ENCODE data around the gene FAM131A.
A peak's percentile ranks its signal among the peaks of the same experiment; 100 is the strongest.

Gene FAM131A

DNA sequence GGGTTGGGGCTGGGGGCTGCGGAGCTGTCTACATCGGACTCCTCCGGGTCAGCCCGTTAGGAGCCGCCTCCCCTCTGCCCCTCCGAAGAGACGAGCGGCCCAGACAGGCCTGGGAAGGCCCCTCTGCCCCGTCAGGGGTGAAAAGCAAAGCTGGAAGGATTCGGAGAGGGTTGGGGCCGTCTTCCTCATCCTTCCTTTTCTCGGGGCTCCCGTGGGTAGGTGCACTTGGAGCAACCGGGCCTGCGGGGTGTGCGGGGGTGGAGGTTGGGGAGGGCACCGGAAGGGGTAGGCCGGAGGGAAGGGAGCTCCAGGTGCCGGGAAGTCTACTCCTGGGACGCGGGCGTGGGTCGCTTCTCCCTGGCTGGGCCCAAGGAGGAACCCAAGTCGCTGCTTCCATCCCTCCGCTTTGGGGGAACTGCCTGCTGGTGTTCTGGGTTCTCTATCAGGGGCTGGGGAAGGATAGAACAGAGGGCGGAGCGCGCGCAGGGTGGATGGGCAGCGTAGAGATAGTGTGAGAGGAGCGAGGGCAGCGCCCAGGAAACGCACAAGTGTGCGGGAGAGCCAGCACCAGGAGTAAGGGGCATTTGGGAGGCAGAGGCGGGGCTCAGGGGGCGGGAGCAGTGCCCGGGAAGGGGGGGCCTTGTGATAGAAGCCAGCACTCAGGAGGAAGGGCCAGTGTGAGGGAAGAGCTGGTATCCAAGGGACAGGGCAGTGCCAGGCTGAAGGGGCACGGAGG is 24.7 kb downstream of the FAM131A start:
- DNase-seq (ENCODE audit: insufficient read length, low spot score) (peak; percentile 67), FAIRE-seq (no peak)
- peak; percentile 26; the same call in 1 of the 2 replicates for TF ChIP-seq POLR2A (IDR thresholded peaks at IDR 0.05; ENCODE audit: low read depth, low read length)

DNA sequence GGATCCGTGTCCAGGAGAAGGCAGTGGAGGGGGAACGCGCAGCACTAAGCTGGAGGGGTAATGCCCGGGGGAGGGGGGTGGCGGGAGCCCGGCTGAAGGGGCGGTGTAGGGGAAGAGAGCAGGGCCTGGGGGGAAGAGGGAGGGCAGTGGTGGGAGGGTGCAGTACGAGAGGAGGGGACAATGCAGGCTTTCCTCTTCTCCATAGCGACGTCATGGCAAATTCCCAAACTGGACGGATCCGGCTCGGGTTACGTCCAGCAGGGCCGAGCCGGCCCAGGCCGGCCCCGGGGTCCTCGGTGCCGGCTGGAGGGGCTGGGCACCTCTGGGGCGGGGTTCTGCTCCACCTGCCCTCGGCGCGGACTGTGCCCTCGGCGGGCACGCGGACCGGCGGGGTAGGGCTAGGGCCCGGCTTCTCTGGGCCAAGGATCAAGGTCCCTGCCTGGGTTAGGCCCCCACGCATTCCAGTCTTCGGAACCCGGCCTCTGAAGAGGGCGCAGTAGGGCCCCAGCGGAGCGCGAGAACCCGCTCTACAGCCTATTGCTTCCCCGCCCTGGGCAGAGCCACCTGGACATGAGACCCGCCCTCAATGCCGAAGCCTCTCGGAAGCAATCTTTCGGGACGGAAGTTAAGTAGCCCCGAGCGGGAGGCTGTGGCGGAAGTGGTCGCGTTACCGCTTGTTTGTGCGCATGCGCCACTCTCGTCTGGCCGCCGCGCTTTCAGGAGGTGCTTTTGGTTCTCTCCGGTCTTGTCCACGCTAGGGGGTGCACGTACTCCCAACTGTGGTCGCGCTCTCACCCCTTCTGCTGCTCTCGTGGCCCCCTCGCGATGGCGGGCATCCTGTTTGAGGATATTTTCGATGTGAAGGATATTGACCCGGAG is 25.5 kb downstream of the FAM131A start:
- DNase-seq (ENCODE audit: insufficient read length, low spot score), result peak; percentile 96
- FAIRE-seq, result peak; percentile 93
- peak; percentile 67 for TF ChIP-seq POLR2A (IDR thresholded peaks at IDR 0.05; ENCODE audit: low read depth, low read length)

DNA sequence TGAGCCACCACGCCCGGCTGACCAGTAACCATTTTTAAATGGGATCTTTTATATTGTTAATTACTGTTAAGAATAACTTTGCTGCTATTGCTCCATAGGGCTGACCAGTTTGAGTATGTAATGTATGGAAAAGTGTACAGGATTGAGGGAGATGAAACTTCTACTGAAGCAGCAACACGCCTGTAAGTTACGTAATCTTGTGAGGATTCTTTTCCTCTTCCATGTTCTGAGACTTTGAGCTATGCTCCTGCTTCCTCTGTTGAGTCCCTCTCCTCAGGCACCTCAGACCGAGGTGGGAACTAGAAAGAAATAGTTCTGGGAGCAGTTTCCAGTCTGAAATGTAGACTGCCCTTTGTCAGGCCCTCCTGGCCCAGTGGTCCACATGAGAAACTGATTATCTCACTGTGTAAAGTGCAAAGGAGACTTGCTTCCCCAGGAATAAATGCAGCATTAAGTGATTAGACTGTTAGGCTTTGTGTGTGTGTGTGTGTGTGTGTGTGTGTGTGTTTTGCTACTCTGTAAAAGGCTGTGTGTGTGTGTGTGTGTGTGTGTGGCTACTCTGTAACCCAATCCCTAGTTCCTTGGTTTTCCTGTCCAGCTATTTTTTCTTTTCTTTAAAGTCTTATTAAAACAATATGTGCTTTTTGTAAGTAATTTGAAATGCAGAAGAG is 29.4 kb downstream of the FAM131A start:
- FAIRE-seq (no peak), DNase-seq (ENCODE audit: insufficient read length, low spot score) (no peak)
- no peak for TF ChIP-seq POLR2A (IDR thresholded peaks at IDR 0.05; ENCODE audit: low read depth, low read length)

DNA sequence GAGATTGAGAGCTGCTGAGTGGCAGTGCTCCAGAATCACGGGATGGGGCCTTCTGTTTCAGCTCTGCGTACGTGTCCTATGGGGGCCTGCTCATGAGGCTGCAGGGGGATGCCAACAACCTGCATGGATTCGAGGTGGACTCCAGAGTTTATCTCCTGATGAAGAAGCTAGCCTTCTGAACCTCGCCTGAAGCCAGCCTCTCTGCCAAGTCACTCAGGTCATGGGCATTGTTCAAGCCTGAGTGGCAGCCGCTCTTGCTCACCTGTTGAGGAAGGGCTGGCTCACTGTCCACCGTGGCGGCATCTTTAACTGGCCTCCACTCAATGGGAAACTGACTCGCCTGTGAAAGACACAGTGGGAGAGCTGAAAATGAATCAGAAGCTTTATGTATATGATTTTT is 30.7 kb downstream of the FAM131A start:
- FAIRE-seq, result no peak

DNA sequence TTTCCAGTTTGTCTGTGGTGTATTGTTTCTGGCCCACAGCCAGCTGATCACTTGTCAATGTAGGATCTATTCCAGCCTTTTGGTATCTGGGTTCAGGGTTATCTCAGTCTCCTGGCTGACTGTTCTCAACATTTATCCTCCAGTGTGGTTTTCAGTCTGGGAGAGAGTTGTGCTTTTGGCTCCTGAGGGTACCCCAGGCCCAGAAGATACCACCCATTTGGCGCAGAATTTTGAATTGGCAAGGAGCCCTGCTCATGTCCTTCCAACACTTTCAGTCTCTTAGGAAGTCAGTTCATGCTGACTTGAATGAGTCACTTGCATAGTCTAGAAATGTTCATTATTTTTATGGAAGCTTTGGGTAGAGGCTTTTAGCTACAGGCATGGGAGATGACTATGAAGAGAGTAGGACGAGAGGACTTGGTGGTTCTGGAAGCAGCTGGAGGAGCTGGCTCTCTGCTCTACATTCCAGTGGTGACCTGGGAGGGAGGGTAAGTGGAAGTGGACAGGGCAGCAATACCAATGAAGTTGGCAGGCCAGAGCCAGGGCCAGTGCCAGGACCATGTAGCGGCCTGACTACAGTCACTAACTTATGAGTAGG is 31.3 kb downstream of the FAM131A start:
- TF ChIP-seq POLR2A (IDR thresholded peaks at IDR 0.05; ENCODE audit: low read depth, low read length), result no peak
- FAIRE-seq, result no peak
- DNase-seq (ENCODE audit: insufficient read length, low spot score), result peak; percentile 47

More for the DNA sequence above, 30.7 kb downstream of the FAM131A start:
- no peak for DNase-seq (ENCODE audit: insufficient read length, low spot score)
- no peak for TF ChIP-seq POLR2A (IDR thresholded peaks at IDR 0.05; ENCODE audit: low read depth, low read length)

DNA sequence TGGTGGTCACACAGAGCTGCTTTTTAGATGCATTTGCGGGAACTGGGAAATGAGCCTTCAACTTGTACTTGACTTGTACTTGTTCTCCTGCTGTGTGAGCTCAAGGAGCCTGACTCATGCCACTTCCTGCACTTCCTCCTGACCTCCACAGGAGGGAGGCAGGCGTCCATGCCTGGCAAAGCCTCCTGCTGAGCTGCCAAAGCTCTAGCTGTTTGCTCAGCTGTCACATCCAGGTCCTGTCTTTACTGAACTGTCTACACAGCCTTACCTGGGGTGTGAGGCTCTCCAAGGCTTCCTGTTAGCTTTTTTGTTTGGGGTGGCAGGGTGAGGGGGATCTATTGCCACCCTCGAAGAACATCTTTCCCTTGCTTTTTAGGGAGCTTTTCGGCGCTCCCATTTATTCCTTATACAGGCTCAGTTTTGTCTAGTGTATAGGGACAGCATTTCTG is 34.2 kb downstream of the FAM131A start:
- no peak for TF ChIP-seq POLR2A (IDR thresholded peaks at IDR 0.05; ENCODE audit: low read depth, low read length)
- peak; percentile 98 for DNase-seq (ENCODE audit: insufficient read length, low spot score)
- peak; percentile 97 for FAIRE-seq

DNA sequence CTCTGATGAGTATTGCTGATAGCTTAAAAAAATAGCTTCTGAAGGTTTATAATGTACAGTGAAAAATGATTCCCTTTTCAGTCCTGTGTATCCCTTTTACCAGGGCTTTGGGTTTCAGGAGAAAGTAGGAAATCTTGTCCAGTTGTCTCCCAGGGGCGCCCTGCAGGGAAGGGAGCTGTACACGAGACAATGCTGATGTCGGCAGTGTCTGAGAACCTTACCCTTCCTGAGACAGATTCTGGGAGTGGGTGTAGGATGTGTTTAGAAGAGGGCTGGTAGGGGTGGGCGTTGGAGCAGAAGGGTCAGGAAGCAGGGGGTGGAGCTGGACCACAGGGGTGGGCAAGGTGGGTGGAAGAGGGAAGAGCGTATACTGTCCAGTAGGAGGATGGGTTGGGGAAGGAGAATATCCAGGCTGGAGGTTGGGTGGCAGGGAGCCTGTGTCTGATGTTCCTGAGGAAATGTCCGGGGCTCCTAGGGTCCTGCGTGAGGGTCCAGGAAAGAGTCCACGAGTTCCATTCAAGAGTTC is 35.0 kb downstream of the FAM131A start:
- no peak for TF ChIP-seq POLR2A (IDR thresholded peaks at IDR 0.05; ENCODE audit: low read depth, low read length)
- FAIRE-seq (no peak), DNase-seq (ENCODE audit: insufficient read length, low spot score) (no peak)

DNA sequence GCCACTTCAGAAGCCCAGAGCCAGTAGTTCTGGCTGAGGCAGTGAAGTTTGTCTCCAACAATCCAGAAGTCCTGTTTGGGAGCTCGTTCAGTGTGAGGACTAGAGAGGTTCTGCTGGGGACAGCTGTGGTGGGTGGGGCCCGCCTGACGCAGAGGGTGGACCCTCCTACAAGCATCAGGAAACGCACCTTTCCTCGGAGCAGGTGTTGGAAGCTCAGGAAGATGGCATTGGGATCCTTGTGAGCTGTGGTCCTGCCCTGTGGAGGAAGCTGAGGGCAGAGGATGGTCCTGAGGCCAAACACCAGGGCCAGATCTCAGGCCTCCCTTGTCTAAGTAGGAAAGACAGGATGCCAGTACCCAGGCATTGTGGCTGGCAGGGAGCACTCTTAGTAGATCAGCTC is 35.5 kb downstream of the FAM131A start:
- no peak for TF ChIP-seq POLR2A (IDR thresholded peaks at IDR 0.05; ENCODE audit: low read depth, low read length)
- FAIRE-seq, result no peak
- DNase-seq (ENCODE audit: insufficient read length, low spot score), result no peak

DNA sequence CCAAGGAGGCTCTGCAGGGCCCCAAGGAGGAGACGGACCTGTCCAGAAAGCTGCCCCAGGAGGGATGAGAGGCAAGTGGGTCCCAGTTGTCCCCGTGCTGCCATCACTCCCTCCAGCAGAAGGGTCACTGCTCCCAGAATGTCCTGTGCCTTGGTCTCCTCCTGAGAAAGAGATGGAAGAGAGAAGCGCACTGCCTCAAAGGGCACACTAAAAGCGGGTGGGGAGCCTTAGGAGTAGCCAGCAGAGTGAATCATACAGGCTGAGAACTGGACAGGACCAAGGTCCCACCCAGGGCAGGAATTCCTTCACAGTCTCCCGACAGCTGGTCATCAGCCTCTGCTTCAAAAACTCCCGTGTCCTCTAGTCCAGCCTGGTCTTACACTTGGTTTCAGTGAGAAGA is 36.0 kb downstream of the FAM131A start:
- peak; percentile 87 for DNase-seq (ENCODE audit: insufficient read length, low spot score)

DNA sequence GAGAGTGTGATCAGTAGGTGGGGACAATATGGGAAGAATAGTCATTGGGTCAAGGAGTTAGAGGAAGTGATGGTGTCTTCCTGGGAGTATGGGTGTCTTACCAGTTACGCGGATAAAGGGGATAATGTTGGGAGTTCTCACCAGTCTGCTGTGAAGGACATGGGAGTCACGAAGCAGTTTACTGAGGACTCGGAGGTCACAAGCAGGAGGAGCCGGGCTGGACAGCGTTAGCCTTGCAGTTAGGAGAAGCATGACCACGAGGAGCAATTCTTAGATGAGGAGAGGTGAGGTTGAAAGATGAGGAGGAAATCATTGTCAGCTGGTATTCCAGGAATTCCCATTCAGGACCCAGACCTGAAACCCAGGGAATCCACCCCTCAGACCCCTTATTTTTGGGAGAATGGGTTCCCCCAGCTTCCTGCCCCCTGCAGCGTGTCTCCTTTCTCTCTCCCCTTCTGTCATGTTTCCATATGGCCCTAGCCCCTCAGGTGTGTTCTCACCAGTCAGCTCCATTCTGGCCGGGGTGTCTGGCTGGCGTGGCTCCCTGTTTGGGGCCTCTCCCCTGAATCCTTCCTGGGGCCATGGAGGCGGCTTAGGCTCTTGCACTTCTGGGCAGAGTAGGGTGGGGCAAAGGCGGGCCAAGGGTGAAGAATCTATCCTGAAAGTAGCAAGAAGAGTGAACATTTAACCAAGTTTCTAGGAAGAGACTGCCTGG is 38.5 kb downstream of the FAM131A start:
- no peak for DNase-seq (ENCODE audit: insufficient read length, low spot score)
- FAIRE-seq, result no peak
- TF ChIP-seq POLR2A (IDR thresholded peaks at IDR 0.05; ENCODE audit: low read depth, low read length), result no peak

More for the DNA sequence above, 36.0 kb downstream of the FAM131A start:
- peak; percentile 72 for FAIRE-seq
- no peak for TF ChIP-seq POLR2A (IDR thresholded peaks at IDR 0.05; ENCODE audit: low read depth, low read length)

DNA sequence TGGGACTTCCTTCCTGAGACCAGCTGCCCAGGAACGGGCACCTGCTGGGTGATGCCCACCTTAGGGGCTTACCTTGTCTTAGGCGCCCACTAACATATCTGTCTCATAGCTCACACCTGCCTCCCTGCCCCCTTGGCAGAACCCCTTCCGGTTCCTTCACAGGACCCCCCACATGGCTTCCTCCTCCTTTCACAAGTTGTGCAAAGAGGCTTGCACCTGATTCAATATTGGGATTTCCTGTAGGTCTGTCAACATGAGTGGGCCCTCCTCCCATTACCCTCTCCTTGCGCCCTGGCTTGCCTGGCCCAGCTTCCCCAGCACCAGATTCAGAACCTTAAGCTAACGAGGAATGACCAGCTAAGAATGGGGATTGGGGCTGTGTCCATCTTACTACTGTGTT is 40.0 kb downstream of the FAM131A start:
- FAIRE-seq (no peak), DNase-seq (ENCODE audit: insufficient read length, low spot score) (no peak)
- no peak for TF ChIP-seq POLR2A (IDR thresholded peaks at IDR 0.05; ENCODE audit: low read depth, low read length)

DNA sequence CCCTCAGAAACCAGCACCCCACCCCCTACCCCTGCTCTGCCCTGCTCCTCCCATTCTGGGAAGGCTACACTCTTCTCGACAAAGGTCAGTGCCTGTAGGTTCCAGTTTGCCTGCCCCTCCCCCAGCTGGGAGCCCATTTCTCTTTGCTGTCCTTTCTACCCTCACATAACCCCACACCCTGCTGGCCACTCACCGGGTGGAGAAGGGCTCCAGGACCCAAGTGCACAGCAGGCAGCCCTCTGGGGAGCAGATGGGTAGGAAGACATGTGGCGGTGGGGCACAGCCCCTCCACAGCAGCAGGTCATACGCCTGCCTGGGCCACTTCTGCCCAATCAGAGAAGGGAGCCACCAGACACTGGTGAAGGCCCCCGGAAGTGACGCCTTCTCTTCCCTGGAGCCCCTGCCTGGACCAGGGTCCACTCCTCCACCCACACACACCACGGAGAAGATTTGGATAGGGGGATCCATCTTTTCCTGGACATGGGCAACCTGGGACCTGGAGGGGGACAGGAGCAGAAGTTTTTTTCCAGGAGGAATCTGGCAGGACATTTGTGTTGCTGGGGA is 40.6 kb downstream of the FAM131A start, which contains the start of gene THPO:
Gene THPO, minus strand, starts transcription at position 326 of the 564 bp plus-strand sequence. CDS start 1,948 bp downstream, outside the sequence.
- TF ChIP-seq POLR2A (IDR thresholded peaks at IDR 0.05; ENCODE audit: low read depth, low read length), result no peak
- DNase-seq (ENCODE audit: insufficient read length, low spot score) (no peak), FAIRE-seq (no peak)
